ENCODE measurements around the gene ZNF217.
"Not testable (repeated sequence)": the region's sequence is repeated elsewhere in the genome, so short reads cannot be mapped to it uniquely, and the experiment has no call there.

The ZNF217 gene

GRCh38 chr20:53562104-53562764 lies 31.4 kb downstream of the ZNF217 start:
- not testable (repeated sequence) for DNase-seq

DNA sequence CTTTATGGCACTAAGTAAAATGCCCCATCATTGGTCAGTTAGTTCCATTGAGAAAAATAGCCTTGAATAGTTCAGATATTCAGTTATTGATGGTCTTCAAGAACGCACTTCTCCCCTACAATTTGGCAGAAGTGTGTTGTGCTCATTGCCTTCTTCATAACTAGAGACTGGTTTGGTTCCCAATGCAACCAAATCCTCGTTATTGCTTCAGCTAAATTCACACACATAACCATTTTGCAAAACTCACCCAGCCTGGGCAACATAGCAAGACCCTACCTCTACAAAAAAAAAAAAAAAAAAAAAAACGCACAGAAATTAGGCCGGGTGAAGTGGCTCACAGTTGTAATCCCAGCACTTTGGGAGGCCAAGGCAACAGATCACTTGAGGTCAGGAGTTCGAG lies 32.1 kb downstream of the ZNF217 start:
- DNase-seq: no peak

DNA sequence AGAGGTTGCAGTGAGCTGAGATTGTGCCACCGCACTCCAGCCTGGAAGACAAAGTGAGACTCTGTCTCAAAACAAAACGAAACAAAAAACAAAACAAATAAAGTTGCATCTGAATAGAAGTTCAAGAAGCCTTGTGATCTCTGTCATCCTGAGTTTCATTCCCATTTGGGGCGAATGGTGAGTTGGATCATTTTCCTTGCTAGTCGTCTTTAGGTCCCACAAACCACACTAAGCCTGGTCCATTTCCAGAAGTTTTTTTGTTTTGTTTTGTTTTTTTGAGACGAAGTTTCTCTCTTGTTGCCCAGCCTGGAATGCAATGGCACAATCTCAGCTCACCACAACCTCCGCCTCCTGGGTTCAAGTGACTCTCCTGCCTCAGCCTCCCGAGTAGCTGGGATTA lies 33.8 kb downstream of the ZNF217 start:
- DNase-seq: no peak

GRCh38 chr20:53557130-53557529 lies 36.5 kb downstream of the ZNF217 start:
- DNase-seq: no peak

DNA sequence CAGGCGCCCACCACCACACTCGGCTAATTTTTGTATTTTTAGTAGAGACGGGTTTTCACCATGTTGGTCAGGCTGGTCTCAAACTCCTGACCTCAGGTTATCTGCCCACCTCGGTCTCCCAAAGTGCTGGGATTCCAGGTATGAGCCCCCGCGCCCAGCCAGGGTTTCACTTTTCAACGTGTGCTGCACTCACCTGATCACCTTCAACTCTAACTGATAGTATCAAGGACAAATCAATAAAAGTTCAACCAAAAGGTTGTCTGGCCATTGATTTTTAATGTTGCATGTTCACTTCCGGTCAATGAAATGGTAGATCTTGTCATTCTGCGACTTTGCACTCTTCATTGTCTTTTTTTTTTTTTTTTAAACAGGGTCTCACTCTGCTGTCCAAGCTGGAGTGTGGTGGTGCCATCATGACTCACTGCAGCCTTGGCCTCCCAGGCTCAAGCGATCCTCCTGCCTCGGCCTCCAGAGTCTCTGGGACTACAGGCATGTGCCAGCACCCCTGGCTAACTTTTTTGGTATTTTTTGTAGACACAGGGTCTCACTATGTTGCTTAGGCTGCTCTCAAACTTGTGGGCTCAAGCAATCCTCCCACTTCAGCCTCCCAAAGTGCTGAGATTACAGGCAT lies 37.3 kb downstream of the ZNF217 start:
- DNase-seq: no peak

DNA sequence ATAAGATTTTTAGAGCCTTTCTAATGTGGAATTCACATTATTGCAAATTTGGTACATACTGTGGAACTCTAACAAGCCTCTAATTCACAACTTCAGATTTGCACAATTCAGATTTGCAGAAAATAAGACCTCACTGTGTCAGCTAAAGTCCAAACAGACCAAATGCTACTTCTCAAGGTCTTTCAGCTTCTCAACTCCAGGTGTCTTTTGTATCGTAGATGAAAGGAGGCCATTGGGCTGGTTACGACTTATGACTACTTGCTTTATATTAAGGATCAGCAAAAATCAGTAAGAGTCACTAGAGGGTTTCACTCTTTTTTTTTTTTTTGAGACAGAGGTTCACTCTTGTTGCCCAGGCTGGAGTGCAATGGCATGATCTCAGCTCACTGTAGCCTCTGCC lies 37.8 kb downstream of the ZNF217 start:
- no peak for DNase-seq

DNA sequence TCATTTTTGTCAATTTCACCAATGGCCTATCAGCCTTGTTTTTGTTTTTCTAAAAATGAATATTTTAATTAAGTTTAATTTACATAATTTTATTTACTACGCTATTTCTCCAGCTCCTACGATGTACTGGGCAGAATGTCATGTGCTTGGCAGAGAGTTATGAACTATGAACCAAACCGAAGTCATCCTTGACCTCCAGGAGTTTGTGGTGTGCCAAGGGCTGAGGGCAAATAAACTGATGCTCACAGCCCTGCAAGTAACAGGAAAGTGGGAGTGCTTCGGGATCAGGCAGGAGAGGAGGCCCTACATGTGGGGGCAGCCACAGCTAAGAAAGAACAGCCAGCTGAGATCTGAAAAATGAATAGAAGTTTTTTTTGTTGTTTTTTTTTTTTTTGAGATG lies 38.6 kb downstream of the ZNF217 start:
- DNase-seq: no peak

DNA sequence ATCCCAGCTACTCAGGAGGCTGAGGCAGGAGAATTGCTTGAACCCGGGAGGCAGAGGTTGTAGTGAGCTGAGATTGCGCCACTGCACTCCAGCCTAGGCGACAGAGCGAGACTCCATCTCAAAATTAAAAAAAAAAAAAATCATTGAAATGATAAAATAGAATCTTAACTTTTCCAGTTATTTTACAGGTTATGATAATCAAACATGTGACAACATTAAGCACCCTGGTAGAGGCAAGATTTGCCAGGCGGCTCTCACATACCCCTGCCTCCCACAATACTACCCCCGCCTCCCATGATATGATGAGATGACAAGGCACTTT lies 41.1 kb downstream of the ZNF217 start:
- not testable (repeated sequence) for DNase-seq

DNA sequence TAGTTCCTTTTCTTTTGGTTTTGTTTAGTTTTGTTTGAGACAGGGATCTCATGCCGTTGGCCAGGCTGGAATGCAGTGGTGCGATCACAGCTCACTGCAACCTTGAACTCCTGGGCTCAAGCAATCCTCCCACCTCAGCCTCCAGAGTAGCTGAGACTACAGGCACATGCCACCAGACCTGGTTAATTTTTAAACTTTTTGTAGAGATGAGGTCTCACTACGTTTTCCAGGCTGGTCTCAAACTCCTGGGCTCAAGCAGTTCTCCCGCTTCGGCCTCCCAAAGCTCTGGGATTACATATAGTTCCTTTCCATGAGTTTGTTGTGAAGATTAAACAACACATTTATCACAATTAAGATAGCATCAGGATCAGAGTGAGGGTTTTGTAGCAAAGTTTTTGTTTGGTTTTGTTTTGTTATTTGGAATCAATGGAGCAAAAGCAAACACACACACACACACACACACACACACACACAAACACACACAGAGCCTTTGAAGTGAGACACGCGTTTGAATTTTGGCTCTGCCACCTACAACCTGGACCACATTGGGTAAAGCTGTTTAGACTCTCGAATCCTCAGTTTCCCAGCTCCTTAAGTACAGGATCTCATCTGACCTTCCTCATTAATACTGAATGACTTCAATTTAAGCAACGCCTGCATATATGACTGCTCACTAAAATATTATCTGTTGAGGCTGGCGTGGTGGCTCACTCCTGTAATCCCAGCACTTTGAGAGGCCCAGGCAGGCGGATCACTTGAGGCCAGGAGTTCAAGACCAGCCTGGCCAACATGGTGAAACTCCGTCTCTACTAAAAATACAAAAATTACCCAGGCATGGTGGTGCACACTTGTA lies 41.7 kb downstream of the ZNF217 start:
- DNase-seq: not testable (repeated sequence)

DNA sequence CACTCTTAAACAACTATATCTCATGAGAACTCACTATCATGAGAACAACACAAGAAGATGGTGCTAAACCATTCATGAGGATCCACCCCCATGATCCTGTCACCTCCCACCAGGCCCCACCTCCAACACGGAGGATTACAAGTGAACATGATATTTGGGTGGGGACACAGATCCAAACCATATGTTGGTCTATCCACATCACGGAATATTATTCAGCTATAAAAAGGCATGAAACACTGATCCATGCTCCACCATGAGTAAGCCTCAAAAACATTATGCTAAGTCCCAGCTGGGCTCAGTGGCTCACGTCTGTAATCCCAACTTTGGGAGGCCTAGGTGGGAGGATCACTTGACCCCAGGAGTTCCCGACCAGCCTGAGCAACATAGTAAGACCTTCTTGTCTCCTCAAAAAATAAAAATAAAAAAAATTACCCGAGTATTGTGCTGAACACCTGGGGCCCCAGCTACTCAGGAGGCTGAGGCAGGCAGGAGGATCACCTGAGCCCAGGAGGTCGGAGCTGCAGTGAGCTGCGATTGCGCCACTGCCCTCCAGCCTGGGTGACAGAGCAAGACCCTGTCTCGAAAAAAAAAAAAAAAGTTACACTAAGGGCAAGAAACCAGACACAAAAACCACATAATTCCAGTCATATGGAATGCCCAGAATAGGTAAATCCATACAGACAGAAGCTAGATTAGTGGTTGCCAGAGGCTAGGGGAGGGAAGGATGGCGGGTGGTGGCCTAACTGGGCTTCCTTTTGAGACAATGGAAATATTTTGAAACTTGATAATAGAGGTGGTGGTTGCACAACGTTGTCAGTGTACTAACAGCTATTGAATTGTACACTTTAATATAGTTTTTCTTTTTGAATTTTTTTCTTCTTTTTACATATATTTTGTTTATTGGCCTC lies 43.1 kb downstream of the ZNF217 start:
- no peak for DNase-seq

DNA sequence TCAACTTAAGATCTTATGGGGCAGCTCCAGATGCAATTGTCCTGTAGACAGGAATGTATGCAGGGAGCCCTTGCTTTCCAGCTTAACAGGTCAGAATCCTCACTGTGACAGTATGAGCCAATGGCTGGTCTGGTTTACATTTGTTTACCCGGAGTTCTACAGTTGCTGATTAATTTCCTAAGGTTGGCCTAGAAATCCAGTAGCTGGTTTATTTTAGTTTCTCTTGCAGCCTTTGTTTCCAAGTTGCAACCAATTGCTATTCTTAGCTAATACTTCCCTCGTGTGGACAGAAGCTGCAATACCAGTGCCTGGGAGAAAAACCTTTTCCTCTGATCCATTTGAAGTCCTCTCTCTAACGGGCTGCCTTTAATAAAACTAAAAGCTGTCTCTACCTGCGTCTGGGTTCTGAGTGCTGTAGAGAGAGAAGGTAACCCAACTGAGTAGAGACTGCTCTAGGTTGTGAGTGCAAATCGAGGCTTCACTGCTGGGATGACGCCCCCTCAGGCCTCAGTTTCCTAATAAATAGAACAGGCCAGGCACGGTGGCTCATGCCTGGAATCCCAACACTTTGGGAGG lies 45.9 kb downstream of the ZNF217 start:
- peak; percentile 73 for DNase-seq

DNA sequence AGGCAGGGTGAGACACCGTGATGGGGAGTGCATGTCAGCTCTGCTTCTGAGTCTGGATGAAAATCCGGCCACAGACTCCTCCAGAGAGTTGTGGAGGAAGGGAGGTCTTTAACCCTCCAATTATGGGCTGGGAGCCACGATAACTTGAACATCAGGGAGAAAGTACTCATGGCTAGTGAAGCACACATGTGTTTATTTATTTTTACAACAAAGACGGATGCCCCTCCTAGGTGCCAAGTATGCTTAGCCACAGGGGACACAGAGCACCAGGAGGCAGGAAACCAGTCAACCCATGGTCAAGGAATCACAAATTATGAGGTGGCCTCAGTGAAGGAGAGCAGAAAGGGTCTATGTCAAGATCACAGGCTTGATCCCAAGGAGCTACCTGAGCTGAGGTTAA lies 54.1 kb downstream of the ZNF217 start:
- no peak for DNase-seq

GRCh38 chr20:53536382-53536781 lies 57.3 kb downstream of the ZNF217 start:
- not testable (repeated sequence) for DNase-seq

DNA sequence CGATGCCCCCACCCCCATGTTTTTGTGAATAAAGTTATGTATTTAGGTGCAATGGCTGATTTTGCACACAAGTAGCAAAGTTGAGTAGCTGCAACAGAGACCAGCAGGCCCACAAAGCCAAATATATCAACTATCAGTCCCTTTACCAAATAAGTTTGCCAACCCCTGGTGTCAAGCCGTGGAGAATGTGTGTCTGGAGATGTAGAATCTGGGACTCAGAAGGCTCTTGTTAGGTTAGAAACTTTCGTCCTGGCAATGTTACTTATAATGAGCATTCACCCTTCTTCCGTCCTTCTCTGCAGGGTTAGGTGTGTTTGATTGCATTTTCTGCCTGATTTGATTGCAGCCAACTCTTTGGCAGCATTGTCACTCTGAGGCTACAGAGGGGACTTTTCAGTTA lies 57.8 kb downstream of the ZNF217 start:
- DNase-seq: no peak

DNA sequence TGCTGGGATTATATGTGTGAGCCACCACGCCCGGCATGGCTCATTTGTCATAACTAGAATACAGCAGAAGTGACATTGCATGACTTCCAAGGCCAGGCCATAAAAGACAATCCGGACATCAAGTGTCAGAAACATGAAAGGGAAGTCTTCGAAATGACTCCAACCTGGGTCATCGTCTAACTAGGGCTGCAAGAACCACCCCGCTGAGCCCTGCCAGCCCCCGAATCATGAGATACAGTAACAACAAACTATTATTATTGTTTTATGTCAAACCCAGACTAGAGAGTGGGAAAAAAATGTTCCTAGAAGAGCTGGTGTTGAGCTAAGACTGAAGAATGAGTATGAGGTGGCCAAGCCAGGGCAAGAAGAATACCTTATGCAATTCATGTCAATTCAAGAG lies 59.6 kb downstream of the ZNF217 start:
- no peak for DNase-seq

DNA sequence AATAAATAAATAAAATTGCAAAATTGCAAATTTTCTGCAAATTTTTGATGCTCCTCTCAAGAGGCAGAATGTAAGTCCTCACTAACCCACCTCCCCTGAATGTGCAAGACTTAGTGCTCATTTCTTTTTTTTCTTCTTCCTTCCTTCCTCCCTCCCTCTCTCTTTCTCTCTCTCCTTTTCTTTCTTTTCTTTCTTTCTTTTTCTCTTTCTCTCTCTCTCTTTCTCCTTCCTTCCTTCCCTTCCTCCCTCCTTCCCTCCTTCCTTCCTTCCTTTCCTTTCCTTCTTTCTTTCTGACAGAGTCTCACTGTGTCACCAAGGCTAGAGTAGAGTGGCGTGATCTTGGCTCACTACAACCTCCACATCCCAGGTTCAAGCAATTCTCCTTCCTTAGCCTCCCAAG lies 60.1 kb downstream of the ZNF217 start:
- no peak for DNase-seq

DNA sequence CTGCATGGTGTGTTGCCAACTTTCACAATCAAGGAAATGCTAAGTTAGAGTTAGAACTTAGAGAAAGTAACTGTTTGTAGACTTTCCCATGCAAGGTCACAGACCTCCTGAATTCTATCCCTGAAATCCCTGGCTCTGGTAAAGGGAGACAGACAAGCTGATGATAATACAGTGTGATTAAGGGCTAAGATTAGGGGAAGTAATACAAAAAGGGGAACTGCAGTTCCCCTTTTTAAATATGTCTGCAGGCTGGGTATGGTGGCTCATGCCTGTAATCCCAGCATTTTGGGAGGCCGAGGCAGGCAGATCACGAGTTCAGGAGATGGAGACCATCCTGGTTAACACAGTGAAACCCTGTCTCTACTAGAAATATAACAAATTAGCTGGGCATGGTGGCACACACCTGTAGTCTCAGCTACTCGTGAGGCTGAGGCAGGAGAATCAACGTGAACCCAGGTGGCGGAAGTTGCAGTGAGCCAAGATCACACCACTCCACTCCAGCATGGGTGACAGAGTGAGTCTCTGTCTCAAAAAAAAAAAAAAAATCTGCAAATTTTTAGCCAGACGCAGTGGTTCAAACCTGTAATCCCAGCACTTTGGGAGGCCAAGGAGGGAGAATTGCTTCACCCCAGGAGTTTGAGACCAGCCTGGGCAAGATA lies 60.9 kb downstream of the ZNF217 start:
- DNase-seq: not testable (repeated sequence)

DNA sequence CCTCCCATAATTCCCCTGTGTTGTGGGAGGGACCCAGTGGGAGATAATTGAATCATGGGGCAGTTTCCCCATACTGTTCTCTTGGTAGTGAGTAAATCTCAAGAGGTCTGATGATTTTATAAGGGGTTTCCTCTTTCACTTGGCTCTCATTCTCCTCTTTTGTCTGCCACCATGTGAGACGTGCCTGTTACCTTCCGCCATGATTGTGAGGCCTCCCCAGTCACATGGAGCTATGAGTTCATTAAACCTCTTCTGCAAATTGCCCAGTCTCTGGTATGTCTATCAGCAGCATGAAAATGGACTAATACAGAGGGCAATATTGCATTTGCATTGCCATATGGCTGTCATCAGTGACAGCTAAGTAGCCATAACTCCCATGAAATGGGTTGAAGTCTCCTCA lies 63.2 kb downstream of the ZNF217 start:
- DNase-seq: no peak

GRCh38 chr20:53529658-53530057 lies 64.0 kb downstream of the ZNF217 start:
- DNase-seq: no peak

GRCh38 chr20:53527196-53527595 lies 66.4 kb downstream of the ZNF217 start:
- no peak for DNase-seq

GRCh38 chr20:53524589-53525312 lies 68.9 kb downstream of the ZNF217 start:
- no peak for DNase-seq

Data from islet precursor cell (in vitro differentiated cells).